GM19324 (cell line): ENCODE results near the gene SLC38A2.
A peak's percentile ranks its signal among the peaks of the same experiment; 100 is the strongest.

Experiments
- ATAC-seq: cut with Tn5 transposase; IDR thresholded peaks from one replicate; pipeline ENCODE4 v1.9.1; 2021; ENCODE audit warnings: mild to moderate bottlenecking, moderate library complexity; ENCODE audit not compliant: unreplicated experiment, low FRiP score

The SLC38A2 gene

GRCh38 chr12:46396826-46397225, 24.3 kb upstream of the SLC38A2 start:
- ATAC-seq, result no peak

GRCh38 chr12:46395388-46395787, 22.8 kb upstream of the SLC38A2 start:
- ATAC-seq, result no peak

GRCh38 chr12:46391630-46392029, 19.1 kb upstream of the SLC38A2 start:
- no peak for ATAC-seq

- ATAC-seq, result no peak
Measured at GRCh38 chr12:46390881-46391280, 18.3 kb upstream of the SLC38A2 start.

- ATAC-seq, result no peak
Measured at GRCh38 chr12:46390304-46390703, 17.7 kb upstream of the SLC38A2 start.

GRCh38 chr12:46389031-46389616, 16.6 kb upstream of the SLC38A2 start:
- no peak for ATAC-seq

GRCh38 chr12:46388427-46389021, 16.0 kb upstream of the SLC38A2 start:
- peak; percentile 57 for ATAC-seq

GRCh38 chr12:46387670-46388069, 15.1 kb upstream of the SLC38A2 start:
- no peak for ATAC-seq

GRCh38 chr12:46386877-46387629, 14.5 kb upstream of the SLC38A2 start:
- no peak for ATAC-seq

- no peak for ATAC-seq
Measured at GRCh38 chr12:46386360-46386867, 13.8 kb upstream of the SLC38A2 start.

GRCh38 chr12:46385438-46385837, 12.9 kb upstream of the SLC38A2 start:
- ATAC-seq, result no peak

GRCh38 chr12:46384451-46385309, 12.1 kb upstream of the SLC38A2 start:
- ATAC-seq, result no peak

- peak; percentile 39 for ATAC-seq
Measured at GRCh38 chr12:46383654-46384450, 11.3 kb upstream of the SLC38A2 start.

- ATAC-seq, result peak; percentile 83
Measured at GRCh38 chr12:46382964-46383653, 10.5 kb upstream of the SLC38A2 start.

- no peak for ATAC-seq
Measured at GRCh38 chr12:46382408-46382963, 9.9 kb upstream of the SLC38A2 start.

- no peak for ATAC-seq
Measured at GRCh38 chr12:46380881-46381280, 8.3 kb upstream of the SLC38A2 start.

- ATAC-seq, result no peak
Measured at GRCh38 chr12:46380022-46380796, 7.6 kb upstream of the SLC38A2 start.

GRCh38 chr12:46379352-46379751, 6.8 kb upstream of the SLC38A2 start:
- no peak for ATAC-seq
